Measurements from ENCODE around the gene SPARC.
"Not testable (repeated sequence)": the region's sequence is repeated elsewhere in the genome, so short reads cannot be mapped to it uniquely, and the experiment has no call there.

The SPARC gene

GRCh38 chr5:151686674-151687407 is at the start of gene SPARC:
Gene SPARC, minus strand, starts transcription at chr5:151686915. Its CDS starts 10,727 bp downstream, at chr5:151676188.
- DNase-seq (ENCODE audit: low spot score): peak; percentile 91

GRCh38 chr5:151735646-151736045 is 48.9 kb upstream of the SPARC start:
- no peak for DNase-seq (ENCODE audit: low spot score)

- DNase-seq (ENCODE audit: low spot score): no peak
Observed at GRCh38 chr5:151734064-151734408, 47.3 kb upstream of the SPARC start.

- peak; percentile 60 for DNase-seq (ENCODE audit: low spot score)
Observed at GRCh38 chr5:151733358-151734063, 46.8 kb upstream of the SPARC start.

- no peak for DNase-seq (ENCODE audit: low spot score)
Observed at GRCh38 chr5:151730381-151730780, 43.7 kb upstream of the SPARC start.

GRCh38 chr5:151729597-151729996 is 42.9 kb upstream of the SPARC start:
- DNase-seq (ENCODE audit: low spot score): not testable (repeated sequence)

- no peak for DNase-seq (ENCODE audit: low spot score)
Observed at GRCh38 chr5:151724360-151724759, 37.6 kb upstream of the SPARC start.

GRCh38 chr5:151722546-151722945 is 35.8 kb upstream of the SPARC start:
- no peak for DNase-seq (ENCODE audit: low spot score)

GRCh38 chr5:151721812-151722391 is 35.2 kb upstream of the SPARC start:
- DNase-seq (ENCODE audit: low spot score): no peak

- no peak for DNase-seq (ENCODE audit: low spot score)
Observed at GRCh38 chr5:151721087-151721646, 34.5 kb upstream of the SPARC start.

- no peak for DNase-seq (ENCODE audit: low spot score)
Observed at GRCh38 chr5:151720215-151720614, 33.5 kb upstream of the SPARC start.

- DNase-seq (ENCODE audit: low spot score): no peak
Observed at GRCh38 chr5:151719228-151720000, 32.7 kb upstream of the SPARC start.

- DNase-seq (ENCODE audit: low spot score): peak; percentile 72
Observed at GRCh38 chr5:151718646-151719045, 31.9 kb upstream of the SPARC start.

- DNase-seq (ENCODE audit: low spot score): peak; percentile 46
Observed at GRCh38 chr5:151718153-151718552, 31.4 kb upstream of the SPARC start.

- DNase-seq (ENCODE audit: low spot score): peak; percentile 45
Observed at GRCh38 chr5:151717416-151717815, 30.7 kb upstream of the SPARC start.

GRCh38 chr5:151709109-151709735 is 22.5 kb upstream of the SPARC start:
- DNase-seq (ENCODE audit: low spot score): no peak

GRCh38 chr5:151708126-151708525 is 21.4 kb upstream of the SPARC start:
- DNase-seq (ENCODE audit: low spot score): no peak

- no peak for DNase-seq (ENCODE audit: low spot score)
Observed at GRCh38 chr5:151707567-151707966, 20.9 kb upstream of the SPARC start.

GRCh38 chr5:151706906-151707305 is 20.2 kb upstream of the SPARC start:
- DNase-seq (ENCODE audit: low spot score): no peak

GRCh38 chr5:151703780-151704179 is 17.1 kb upstream of the SPARC start:
- DNase-seq (ENCODE audit: low spot score): no peak

- no peak for DNase-seq (ENCODE audit: low spot score)
Observed at GRCh38 chr5:151703227-151703626, 16.5 kb upstream of the SPARC start.

- no peak for DNase-seq (ENCODE audit: low spot score)
Observed at GRCh38 chr5:151700820-151701219, 14.1 kb upstream of the SPARC start.

Measured in GM03348 (cell line).